ENCODE results near the gene KANSL1. TPM values are rescaled to one million over a fixed set of nuclear protein-coding genes. Genes with fewer than 3 reads are reported as not detected.

The KANSL1 gene
- total RNA-seq, 2 donors from 2014 or later, result 137 to 144 TPM

GRCh38 chr17:46036491-46036890 lies 156.7 kb downstream of the KANSL1 start:
- peaks cover 88% of the 10 kb centered on the region for H3K36me3 Mint-ChIP-seq (ENCODE audit: low read depth)
- Histone ChIP-seq H3K27me3 (ENCODE audit: control insufficient read depth, insufficient read depth, low read length, poor library complexity, severe bottlenecking) (no peaks in the 10 kb centered on the region), H3K4me1 (ENCODE audit: control insufficient read depth, insufficient read depth, low read length) (no peaks in the 10 kb centered on the region), H3K9me3 (ENCODE audit: control insufficient read depth, low read length) (no peaks in the 10 kb centered on the region), H3K9ac (ENCODE audit: extremely low read depth, low read length, poor library complexity, severe bottlenecking) (no peak overlapping the region), H3K36me3 (ENCODE audit: control insufficient read depth, insufficient read depth, low read length) (peaks cover 99% of the 10 kb centered on the region), H3K4me3 (ENCODE audit: low read length) (no peak overlapping the region), H3K27ac (ENCODE audit: low read depth, low read length) (no peak overlapping the region)
- H3K27me3 Mint-ChIP-seq (ENCODE audit: insufficient read depth), result no peaks in the 10 kb centered on the region
- H3K4me3 Mint-ChIP-seq, result no peak overlapping the region
- no peak for TF ChIP-seq CTCF (conservative IDR thresholded peaks at IDR 0.05)
- no peaks in the 10 kb centered on the region for H3K4me1 Mint-ChIP-seq
- H3K9me3 Mint-ChIP-seq, result no peaks in the 10 kb centered on the region
- 94 to 95% methylated on average over 4 to 6 of the region's 6 CpGs for WGBS, 2 experiments (ENCODE audit: insufficient coverage in 1 of 2, insufficient read length in 1 of 2)
- no peak overlapping the region for H3K27ac Mint-ChIP-seq
- no peak for DNase-seq

- Histone ChIP-seq H3K36me3 (ENCODE audit: control insufficient read depth, insufficient read depth, low read length) (peaks cover 98% of the 10 kb centered on the region), H3K4me3 (ENCODE audit: low read length) (no peak overlapping the region), H3K27me3 (ENCODE audit: control insufficient read depth, insufficient read depth, low read length, poor library complexity, severe bottlenecking) (no peaks in the 10 kb centered on the region), H3K27ac (ENCODE audit: low read depth, low read length) (no peak overlapping the region), H3K4me1 (ENCODE audit: control insufficient read depth, insufficient read depth, low read length) (no peaks in the 10 kb centered on the region), H3K9ac (ENCODE audit: extremely low read depth, low read length, poor library complexity, severe bottlenecking) (no peak overlapping the region), H3K9me3 (ENCODE audit: control insufficient read depth, low read length) (no peaks in the 10 kb centered on the region)
- DNase-seq, result no peak
- TF ChIP-seq CTCF (conservative IDR thresholded peaks at IDR 0.05), result no peak
- H3K4me1 Mint-ChIP-seq, result no peaks in the 10 kb centered on the region
- no peak overlapping the region for H3K27ac Mint-ChIP-seq
- WGBS, 2 experiments (ENCODE audit: insufficient coverage in 1 of 2, insufficient read length in 1 of 2), result 94 to 96% methylated on average over 3 of the region's 3 CpGs
- no peaks in the 10 kb centered on the region for H3K27me3 Mint-ChIP-seq (ENCODE audit: insufficient read depth)
- no peaks in the 10 kb centered on the region for H3K9me3 Mint-ChIP-seq
- H3K4me3 Mint-ChIP-seq, result no peak overlapping the region
- peaks cover 92% of the 10 kb centered on the region for H3K36me3 Mint-ChIP-seq (ENCODE audit: low read depth)
Observed at GRCh38 chr17:46035112-46035818, 158.0 kb downstream of the KANSL1 start.

- no peaks in the 10 kb centered on the region for H3K4me1 ChIP-seq (ENCODE audit: control insufficient read depth, insufficient read depth, low read length)
- no peak for DNase-seq
- no peaks in the 10 kb centered on the region for H3K9me3 Mint-ChIP-seq
Observed at GRCh38 chr17:46033392-46033791, 159.8 kb downstream of the KANSL1 start.

More at GRCh38 chr17:46033392-46033791, 159.8 kb downstream of the KANSL1 start:
- Histone ChIP-seq H3K9me3 (ENCODE audit: control insufficient read depth, low read length) (no peaks in the 10 kb centered on the region), H3K27me3 (ENCODE audit: control insufficient read depth, insufficient read depth, low read length, poor library complexity, severe bottlenecking) (no peaks in the 10 kb centered on the region), H3K36me3 (ENCODE audit: control insufficient read depth, insufficient read depth, low read length) (peaks cover 95% of the 10 kb centered on the region), H3K9ac (ENCODE audit: extremely low read depth, low read length, poor library complexity, severe bottlenecking) (no peak overlapping the region), H3K27ac (ENCODE audit: low read depth, low read length) (no peak overlapping the region), H3K4me3 (ENCODE audit: low read length) (no peak overlapping the region)
- Mint-ChIP-seq H3K36me3 (ENCODE audit: low read depth) (peaks cover 84% of the 10 kb centered on the region), H3K4me3 (no peak overlapping the region), H3K4me1 (peaks cover 13% of the 10 kb centered on the region), H3K27ac (no peak overlapping the region), H3K27me3 (ENCODE audit: insufficient read depth) (no peaks in the 10 kb centered on the region)
- WGBS, 2 experiments (ENCODE audit: insufficient coverage in 1 of 2, insufficient read length in 1 of 2), result 96 to 100% methylated on average over 2 to 3 of the region's 3 CpGs
- no peak for TF ChIP-seq CTCF (conservative IDR thresholded peaks at IDR 0.05)
